Bronchial smooth muscle cell (primary cell): ENCODE results near the gene RNU2-63P. TPM values are rescaled to one million over a fixed set of nuclear protein-coding genes. Genes with fewer than 3 reads are reported as not detected.

Experiments
- total RNA-seq: library from RNA; depleted of rRNA; stranded (reverse); fragments of >200 nt; gene quantifications from 2 replicates; pipeline ENCODE4 v1.2.1, GENCODE V29; 2014

RNU2-63P gene
- total RNA-seq, result 17.5 and 251 TPM in 2 replicates

GRCh38 chr2:88016086-88016959 lies at the start of gene RNU2-63P:
Gene RNU2-63P (minus strand): TSS chr2:88016547.

GRCh38 chr2:88055371-88056128 lies 39.2 kb upstream of the RNU2-63P start, which contains the start of gene KRCC1:
Gene KRCC1 (minus strand): TSS chr2:88055783. CDS start chr2:88028563, 27,220 bp downstream.

Other genes starting within 250 kb of the RNU2-63P start
- 0.32 and 3.7 TPM in 2 replicates for gene RGPD2, start 190.8 kb downstream of the RNU2-63P start, total RNA-seq
- gene KRCC1, start 39.2 kb upstream of the RNU2-63P start, total RNA-seq, result 8.6 and 22.7 TPM in 2 replicates
- not detected in 2 replicates for gene SMYD1, start 51.3 kb upstream of the RNU2-63P start, total RNA-seq
- gene FABP1, start 111.5 kb upstream of the RNU2-63P start, total RNA-seq, result 0.09 TPM in 1 of 2 replicates, not detected in the other
- gene THNSL2, start 153.8 kb upstream of the RNU2-63P start, total RNA-seq, result 6.3 and 23.8 TPM in 2 replicates